ENCODE results near the gene SMS.
"Not testable (repeated sequence)": the region's sequence is repeated elsewhere in the genome, so short reads cannot be mapped to it uniquely, and the experiment has no call there.

Gene SMS
- total RNA-seq = 25.2 to 61.9 (median 34.7) reads per million in 4 experiments

DNA sequence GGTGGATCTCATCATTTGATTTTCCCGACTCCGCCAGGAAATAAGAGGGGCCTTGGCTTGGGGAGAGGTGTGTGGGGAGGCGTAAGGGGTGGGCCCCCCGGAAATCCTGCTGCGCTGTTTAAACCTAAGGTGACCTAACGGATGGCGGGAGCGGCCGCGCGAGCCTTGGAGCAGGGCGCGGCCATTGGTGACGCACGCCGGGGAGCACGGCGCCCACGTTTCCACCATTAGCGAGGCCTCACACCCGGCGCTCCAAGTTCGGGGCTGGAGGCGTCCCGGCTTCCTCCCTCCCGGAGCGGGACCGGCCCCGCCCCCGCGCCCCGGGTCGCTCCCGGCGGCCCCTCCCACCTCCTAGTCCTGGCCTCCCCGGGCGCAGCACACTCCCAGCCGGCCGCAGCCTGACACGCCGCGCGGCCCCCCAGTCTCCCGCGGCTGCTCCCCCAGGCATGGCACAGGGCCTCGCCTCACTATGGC lies at the start of gene SMS:
TSS of gene SMS (plus strand) at position 354 of the 474 bp plus-strand sequence. CDS start at position 470, 116 bp downstream.
- peak; percentile 35 for DNase-seq

- no peak for DNase-seq
Observed at GRCh38 chrX:21905313-21905712, 35.2 kb upstream of the SMS start.

DNA sequence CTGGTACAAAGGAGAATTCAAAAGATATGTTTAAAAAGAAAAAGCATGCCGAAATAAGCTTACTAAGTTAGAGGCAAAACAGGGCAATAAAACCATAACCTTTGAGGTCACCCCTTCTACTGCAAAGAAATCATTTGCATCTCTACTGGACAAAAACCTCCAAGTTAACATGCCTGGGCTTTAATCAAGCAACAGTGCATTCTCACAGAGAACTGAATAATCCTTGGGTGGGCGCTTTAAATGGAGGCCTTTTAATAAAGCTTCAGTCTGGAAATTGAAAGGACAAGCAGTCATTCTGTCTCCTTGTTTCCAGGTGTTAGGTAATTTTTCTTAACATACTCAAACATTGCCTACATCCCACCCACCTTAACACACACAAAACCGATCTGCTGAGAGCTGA lies 34.6 kb upstream of the SMS start:
- no peak for DNase-seq

DNA sequence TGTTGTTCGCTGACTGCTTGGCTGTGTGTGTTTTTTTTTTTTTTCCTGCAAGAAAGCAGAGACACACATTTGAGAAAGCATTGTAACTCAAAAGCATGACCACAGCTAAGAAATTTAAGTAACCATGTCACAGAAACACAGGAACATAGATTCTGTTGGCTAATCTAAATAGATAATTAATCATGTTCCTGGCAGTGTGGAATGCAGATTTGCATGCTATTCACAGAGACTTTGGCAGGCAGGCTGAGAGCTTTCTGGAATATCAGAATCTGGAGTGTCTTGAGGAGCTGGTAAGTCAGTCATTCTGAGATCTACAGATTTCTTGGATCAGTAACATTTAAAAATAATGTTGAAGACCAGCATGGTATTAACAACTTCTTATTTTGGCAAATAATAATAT lies 33.2 kb upstream of the SMS start:
- no peak for DNase-seq

DNA sequence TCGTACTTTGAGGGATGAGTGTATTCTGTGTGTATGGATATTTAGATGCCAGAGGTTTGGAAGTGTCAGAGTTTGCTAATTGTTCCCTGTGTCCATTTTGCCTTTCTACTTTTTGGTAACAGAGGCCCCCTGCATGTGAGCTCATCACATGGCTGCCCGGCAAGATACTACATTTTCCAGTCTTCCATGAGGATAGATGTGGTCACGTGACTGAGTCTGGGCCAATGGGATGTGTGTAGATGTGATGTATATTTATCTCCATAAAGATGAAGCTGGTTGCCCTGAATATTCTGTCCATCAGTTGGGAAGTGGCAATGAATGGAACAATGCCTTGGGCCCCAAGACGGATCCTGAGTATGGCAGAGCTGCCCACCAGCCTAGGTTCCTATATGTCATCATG lies 29.0 kb upstream of the SMS start:
- no peak for DNase-seq

GRCh38 chrX:21912220-21912619 lies 28.3 kb upstream of the SMS start:
- no peak for DNase-seq

- DNase-seq = no peak
Observed at GRCh38 chrX:21912989-21913388, 27.5 kb upstream of the SMS start.

GRCh38 chrX:21926116-21926515 lies 14.4 kb upstream of the SMS start:
- DNase-seq = no peak

DNA sequence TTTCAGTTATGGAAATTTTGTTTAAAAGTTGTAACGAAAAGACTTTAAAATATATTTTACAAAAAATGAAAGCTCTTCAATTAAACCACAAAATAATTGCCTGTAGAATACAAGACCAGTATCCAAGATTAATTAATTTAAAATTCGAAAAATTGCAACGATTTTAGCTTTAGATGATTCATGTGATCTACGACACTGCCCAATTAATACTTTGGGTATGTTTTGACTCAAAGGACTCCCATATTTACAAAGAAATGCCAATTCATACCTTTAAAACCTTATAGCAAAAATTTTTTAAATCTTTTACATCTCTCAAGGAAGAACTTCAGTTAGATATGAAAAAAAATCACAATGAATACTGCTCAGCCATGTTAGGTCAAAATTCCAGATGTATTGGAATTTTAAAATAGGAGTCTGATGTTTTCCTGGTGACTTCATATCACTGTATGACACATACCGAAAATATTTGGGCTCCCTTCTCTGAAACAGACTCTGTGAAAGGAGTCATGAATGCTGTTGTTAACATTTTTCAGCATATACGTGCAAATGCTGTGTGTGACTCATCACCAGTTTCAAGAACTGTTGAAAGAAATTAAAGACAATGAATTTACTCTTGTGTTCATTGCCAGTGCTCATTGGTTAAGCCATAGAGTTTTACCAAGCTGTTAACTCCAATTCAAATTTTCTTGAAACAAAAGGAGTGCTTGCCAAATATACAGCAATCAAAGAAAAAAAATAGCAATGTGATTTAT lies 13.8 kb upstream of the SMS start:
- DNase-seq = no peak

DNA sequence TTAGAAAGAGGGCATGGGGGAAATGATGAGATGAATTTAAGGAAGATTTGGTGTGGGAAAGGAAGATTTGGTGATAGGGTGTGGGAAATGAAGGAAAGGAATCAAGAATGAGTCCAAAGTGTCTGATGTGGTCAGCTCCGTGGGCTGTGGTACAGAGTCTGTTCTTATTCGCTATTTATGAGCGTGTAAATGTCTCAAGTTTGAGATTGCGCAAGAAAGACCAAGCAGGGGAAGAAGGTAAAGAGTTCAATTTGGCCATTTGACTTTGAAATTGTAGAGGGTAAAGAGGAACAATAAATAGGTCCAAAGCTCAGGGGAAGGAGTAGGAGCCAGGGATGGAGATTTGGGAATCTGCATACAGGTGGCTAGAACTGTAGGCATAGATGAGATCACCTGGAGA lies 11.3 kb upstream of the SMS start:
- DNase-seq = no peak

- DNase-seq = no peak
Observed at GRCh38 chrX:21930986-21931385, 9.5 kb upstream of the SMS start.

DNA sequence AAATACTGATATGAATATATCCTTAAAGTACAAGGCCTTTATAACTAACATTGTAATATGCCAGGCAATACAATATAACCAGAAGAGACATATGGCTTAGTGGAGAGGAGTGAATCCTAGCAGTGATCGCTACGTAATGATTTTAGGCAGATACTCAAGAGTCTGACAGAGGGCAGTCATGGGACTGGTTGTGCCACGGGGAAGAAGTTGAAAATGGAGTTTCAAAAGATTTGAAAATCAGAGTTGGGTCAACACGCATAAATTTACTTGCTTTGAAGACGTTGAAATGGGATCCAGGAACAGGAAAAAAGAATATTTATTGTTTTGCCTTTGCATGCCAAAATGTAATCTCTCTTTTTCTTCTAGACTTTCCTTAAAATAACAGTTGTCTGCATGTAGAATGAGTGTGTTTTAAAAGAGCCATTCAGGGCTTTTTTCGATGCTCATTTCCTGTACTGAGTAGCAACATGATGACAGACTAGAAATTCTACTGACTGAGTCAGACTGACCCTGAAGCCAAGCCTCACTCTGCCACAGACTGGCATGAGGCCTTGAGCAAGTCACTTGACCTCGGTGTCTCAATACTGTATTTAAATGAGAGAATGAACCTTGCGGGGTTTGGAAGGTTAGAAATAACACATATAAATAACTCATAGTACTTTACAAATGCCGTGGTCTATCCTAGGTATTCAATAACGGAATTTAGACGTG lies 8.1 kb upstream of the SMS start:
- DNase-seq = no peak

GRCh38 chrX:21933077-21933476 lies 7.4 kb upstream of the SMS start:
- no peak for DNase-seq

GRCh38 chrX:21934414-21934813 lies 6.1 kb upstream of the SMS start:
- no peak for DNase-seq

- DNase-seq = no peak
Observed at GRCh38 chrX:21939906-21940305, 603 bp upstream of the SMS start.

DNA sequence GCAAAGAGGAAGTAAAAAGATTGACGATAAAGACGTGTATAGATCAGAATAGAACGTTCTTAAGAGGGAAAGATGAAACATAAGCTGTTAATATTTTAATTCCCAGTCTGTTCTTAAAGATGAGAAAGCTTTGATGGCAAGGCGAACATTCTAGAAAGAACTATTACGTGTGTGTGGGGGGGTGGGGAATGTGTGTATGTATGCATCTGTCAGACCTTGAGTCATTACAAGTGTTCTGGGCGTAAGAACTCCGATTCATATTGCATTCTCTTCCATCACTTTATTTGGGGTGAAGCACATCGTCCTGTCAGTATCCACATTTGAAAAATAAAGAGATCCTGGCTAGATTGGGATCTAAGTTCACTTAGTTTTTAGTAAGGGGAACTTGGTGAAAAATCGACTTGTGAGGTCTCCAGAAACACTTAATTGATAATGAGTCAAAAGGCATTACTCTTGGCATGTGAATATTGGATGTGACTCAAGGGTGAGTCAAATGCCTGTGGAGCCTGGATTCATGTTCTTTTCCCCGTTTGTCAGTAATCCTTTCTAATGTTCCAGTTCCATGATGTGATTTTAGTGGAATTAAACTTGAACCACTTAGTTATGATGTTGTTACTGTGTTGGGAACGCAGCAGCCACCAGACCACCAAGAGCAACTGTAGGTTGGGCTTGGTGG lies 3.1 kb downstream of the SMS start:
- DNase-seq = no peak

GRCh38 chrX:21944136-21944615 lies 3.7 kb downstream of the SMS start:
- DNase-seq = no peak

- DNase-seq = no peak
Observed at GRCh38 chrX:21946925-21947641, 6.6 kb downstream of the SMS start.

- DNase-seq = no peak
Observed at GRCh38 chrX:21947671-21948070, 7.2 kb downstream of the SMS start.

- no peak for DNase-seq
Observed at GRCh38 chrX:21948897-21949578, 8.5 kb downstream of the SMS start.

DNA sequence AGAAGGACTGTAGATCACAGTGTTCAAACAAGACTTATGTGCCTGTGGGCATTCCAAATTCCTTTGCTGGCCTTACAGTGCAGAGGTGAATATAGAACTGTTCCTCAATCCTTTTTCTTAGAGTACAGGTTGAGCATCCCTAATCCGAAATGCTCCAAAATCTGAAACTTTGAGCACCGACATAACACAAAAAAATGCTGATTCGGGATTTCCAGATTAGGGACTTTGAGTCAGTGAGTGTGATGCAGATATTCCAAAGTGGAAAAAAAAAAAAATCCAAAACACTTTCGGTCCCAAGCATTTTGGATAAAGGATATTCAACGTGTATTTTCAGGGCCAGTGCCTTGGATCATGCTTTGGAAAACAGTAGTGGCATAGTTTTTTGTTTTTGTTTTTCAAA lies 9.2 kb downstream of the SMS start:
- no peak for DNase-seq

DNA sequence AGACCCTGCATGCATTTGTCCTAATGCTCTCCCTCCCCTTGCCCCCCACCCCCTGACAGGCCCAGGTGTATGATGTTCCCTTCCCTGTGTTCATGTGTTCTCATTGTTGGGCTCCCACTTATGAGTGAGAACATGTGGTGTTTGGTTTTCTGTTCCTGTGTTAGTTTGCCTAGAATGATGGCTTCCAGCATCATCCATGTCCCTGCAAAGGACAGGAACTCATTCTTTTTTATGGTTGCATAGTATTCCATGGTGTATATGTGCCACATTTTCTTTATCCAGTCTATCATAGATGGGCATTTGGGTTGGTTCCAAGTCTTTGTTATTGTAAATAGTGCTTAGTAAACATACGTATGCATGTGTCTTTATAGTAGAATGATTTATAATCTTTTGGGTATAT lies 10.0 kb downstream of the SMS start:
- DNase-seq = not testable (repeated sequence)

Data from effector CD8-positive, alpha-beta T cell (primary cell).